ENCODE measurements around the gene FOSL2.

DNA sequence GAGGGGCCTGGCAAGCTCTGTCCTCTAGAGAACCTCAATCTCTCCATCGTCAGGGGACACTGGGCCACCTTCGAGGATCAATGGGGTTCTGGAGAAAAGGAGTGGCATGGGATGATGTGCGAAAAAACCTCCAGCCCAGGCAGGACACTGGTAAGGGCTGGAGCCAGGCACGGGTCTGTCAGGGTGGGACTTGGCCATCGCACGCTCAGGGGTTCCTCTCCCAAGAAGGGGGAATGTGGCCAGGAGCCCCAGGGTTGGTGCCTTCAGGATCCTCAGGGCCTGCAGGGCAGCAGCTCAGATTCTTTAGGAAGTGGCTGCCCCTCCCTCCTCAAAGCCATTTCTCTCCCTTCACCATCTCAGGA is 56.4 kb downstream of the FOSL2 start:
- TF ChIP-seq, protein P1, sequence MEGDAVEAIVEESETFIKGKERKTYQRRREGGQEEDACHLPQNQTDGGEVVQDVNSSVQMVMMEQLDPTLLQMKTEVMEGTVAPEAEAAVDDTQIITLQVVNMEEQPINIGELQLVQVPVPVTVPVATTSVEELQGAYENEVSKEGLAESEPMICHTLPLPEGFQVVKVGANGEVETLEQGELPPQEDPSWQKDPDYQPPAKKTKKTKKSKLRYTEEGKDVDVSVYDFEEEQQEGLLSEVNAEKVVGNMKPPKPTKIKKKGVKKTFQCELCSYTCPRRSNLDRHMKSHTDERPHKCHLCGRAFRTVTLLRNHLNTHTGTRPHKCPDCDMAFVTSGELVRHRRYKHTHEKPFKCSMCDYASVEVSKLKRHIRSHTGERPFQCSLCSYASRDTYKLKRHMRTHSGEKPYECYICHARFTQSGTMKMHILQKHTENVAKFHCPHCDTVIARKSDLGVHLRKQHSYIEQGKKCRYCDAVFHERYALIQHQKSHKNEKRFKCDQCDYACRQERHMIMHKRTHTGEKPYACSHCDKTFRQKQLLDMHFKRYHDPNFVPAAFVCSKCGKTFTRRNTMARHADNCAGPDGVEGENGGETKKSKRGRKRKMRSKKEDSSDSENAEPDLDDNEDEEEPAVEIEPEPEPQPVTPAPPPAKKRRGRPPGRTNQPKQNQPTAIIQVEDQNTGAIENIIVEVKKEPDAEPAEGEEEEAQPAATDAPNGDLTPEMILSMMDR (conservative IDR thresholded peaks at IDR 0.05; ENCODE audit: low read depth, low read length), result no peak
- TF ChIP-seq EZH2 (IDR thresholded peaks at IDR 0.05; ENCODE audit: low read length, unreplicated experiment), result no peak
- TF ChIP-seq EZH2phosphoT487 (IDR thresholded peaks at IDR 0.05; ENCODE audit: borderline replicate concordance, low read length), result no peak

All from PC-3 (cell line).